ENCODE measurements around the gene TMEM250. TPM values are rescaled to one million over a fixed set of nuclear protein-coding genes. Genes with fewer than 3 reads are reported as not detected.

Gene TMEM250
- total and polyA plus RNA-seq, 9 of the 15 experiments (the other 6 are each of a cell fraction or from before 2014, with no cell fraction given), result 0.32 to 44.6 (median 12.2) TPM

DNA sequence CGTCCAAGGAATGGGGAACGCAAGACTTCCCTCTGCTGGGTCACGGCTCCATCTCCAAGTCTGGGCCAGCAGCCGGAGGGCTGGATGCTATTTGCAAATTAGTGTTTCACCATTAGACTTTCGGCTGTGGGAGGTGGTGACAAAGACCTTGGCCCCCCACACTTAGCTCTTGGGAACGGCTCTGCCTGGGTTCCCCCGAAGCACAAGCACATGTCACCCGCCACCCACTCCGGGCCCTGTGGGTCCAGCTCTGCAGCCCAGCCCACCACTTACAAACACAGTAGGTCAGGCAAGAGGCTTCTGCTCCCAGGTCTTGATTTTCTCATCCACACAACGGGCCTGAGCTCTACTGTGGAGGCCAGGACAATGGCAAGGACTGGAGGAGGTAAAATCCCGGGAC is 25.8 kb upstream of the TMEM250 start:
- in situ Hi-C loops (cut with MboI) (no loop called here), intact Hi-C loops (cut with micrococcal nuclease) (loop anchor here (5.0 kb wide), 2 partner anchors 123 to 352 kb away; no protein-coding TSS in a partner anchor)
- H3K79me2 ChIP-seq (ENCODE audit: control insufficient read depth, insufficient read depth, low read length), result no peaks in the 10 kb centered on the region
- H3K27ac ChIP-seq (ENCODE audit: extremely low read depth, low read depth, low read length), result no peak overlapping the region
- peaks cover 4% of the 10 kb centered on the region; the same call in 1 of the 2 replicates for H4K20me1 ChIP-seq (replicated peaks; ENCODE audit: control insufficient read depth, insufficient read depth, low read length)
- DNase-seq (ENCODE audit: extremely low read depth in 1 of 4, low spot score in 3 of 4), result no peak
- CTCF ChIA-PET (ENCODE audit: low intra/inter-chr PET ratio), result interaction anchor here (2.1 kb wide), 1 partner anchor 139 kb away, joined by 10 read pairs; no protein-coding TSS in a partner anchor
- BruUV-seq (replicated peaks), result no TSS peak
- FAIRE-seq, result no peak
- H3K4me2 ChIP-seq (ENCODE audit: insufficient read depth, low read length), result no peak overlapping the region
- TF ChIP-seq HLTF (IDR thresholded peaks at IDR 0.05) (no peak), ADNP (tag; IDR thresholded peaks at IDR 0.05) (no peak), ZNF696 (CRISPR knock-in tag; conservative IDR thresholded peaks at IDR 0.05) (no peak)
- TF ChIP-seq, protein P1, sequence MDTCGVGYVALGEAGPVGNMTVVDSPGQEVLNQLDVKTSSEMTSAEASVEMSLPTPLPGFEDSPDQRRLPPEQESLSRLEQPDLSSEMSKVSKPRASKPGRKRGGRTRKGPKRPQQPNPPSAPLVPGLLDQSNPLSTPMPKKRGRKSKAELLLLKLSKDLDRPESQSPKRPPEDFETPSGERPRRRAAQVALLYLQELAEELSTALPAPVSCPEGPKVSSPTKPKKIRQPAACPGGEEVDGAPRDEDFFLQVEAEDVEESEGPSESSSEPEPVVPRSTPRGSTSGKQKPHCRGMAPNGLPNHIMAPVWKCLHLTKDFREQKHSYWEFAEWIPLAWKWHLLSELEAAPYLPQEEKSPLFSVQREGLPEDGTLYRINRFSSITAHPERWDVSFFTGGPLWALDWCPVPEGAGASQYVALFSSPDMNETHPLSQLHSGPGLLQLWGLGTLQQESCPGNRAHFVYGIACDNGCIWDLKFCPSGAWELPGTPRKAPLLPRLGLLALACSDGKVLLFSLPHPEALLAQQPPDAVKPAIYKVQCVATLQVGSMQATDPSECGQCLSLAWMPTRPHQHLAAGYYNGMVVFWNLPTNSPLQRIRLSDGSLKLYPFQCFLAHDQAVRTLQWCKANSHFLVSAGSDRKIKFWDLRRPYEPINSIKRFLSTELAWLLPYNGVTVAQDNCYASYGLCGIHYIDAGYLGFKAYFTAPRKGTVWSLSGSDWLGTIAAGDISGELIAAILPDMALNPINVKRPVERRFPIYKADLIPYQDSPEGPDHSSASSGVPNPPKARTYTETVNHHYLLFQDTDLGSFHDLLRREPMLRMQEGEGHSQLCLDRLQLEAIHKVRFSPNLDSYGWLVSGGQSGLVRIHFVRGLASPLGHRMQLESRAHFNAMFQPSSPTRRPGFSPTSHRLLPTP (IDR thresholded peaks at IDR 0.05; ENCODE audit: borderline replicate concordance, extremely low read depth, insufficient read length), result no peak
- TF ChIP-seq, protein P2, sequence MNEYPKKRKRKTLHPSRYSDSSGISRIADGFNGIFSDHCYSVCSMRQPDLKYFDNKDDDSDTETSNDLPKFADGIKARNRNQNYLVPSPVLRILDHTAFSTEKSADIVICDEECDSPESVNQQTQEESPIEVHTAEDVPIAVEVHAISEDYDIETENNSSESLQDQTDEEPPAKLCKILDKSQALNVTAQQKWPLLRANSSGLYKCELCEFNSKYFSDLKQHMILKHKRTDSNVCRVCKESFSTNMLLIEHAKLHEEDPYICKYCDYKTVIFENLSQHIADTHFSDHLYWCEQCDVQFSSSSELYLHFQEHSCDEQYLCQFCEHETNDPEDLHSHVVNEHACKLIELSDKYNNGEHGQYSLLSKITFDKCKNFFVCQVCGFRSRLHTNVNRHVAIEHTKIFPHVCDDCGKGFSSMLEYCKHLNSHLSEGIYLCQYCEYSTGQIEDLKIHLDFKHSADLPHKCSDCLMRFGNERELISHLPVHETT (CRISPR knock-in tag; conservative IDR thresholded peaks at IDR 0.05 in 1 of 2, IDR thresholded peaks at IDR 0.05 in 1 of 2), result no peak
- no peaks in the 10 kb centered on the region for H3K36me3 ChIP-seq (ENCODE audit: control insufficient read depth, insufficient read depth, low read length)
- POLR2A ChIA-PET, result interaction anchor here (0.6 kb wide), 1 partner anchor 15 kb away, joined by 3 read pairs; no protein-coding TSS in a partner anchor
- no peak overlapping the region for H3K4me3 ChIP-seq
- no peak for ATAC-seq
- peaks cover 0 to 46% of the 10 kb centered on the region in 2 experiments; a peak in 2 of 5 replicates for H3K4me1 ChIP-seq (replicated peaks in 1 of 2; ENCODE audit: control insufficient read depth in 2 of 2, insufficient read depth in 2 of 2, low read length in 2 of 2)
- no peaks in the 10 kb centered on the region for H3K9me3 ChIP-seq (replicated peaks; ENCODE audit: control insufficient read depth, insufficient read depth, low read depth, low read length)
- WGBS (ENCODE audit: insufficient coverage, low coverage, missing lambda C conversion rate), result 8% methylated on average over 11 of the region's 11 CpGs
- no peak overlapping the region for H3K9ac ChIP-seq (ENCODE audit: insufficient read depth in 1 of 2, low read depth in 2 of 2, low read length in 2 of 2)
- H3K27me3 ChIP-seq (ENCODE audit: control insufficient read depth in 2 of 2, insufficient read depth in 2 of 2, low read length in 2 of 2), result peaks cover 24 to 51% of the 10 kb centered on the region in 2 experiments; a peak in 4 of 5 replicates
- H2AFZ ChIP-seq (ENCODE audit: low read depth, low read length), result no peak overlapping the region
- no peaks in the 10 kb centered on the region for H3K9me1 ChIP-seq (ENCODE audit: control insufficient read depth, insufficient read depth, low read length)
